K562 (cell line): ENCODE measurements around the gene UBXN11. TPM values are rescaled to one million over a fixed set of nuclear protein-coding genes. Genes with fewer than 3 reads are reported as not detected.

ENCODE experiments used
- CBFA2T2 ChIP-seq: fragments of 450-650 bp; conservative IDR thresholded peaks from 2 replicates; pipeline ENCODE4 v1.6.1; 2017; ENCODE audit warnings: mild to moderate bottlenecking
- CXXC5 ChIP-seq: fragments of 250-450 bp; sonication (Bioruptor Pico); IDR thresholded peaks from 2 replicates; pipeline ENCODE4 v1.8.0; 2022; ENCODE audit warnings: inconsistent platforms, mild to moderate bottlenecking, moderate library complexity
- FOSL1 ChIP-seq: fragments of 200-800 bp; sonication (Bioruptor generic); conservative IDR thresholded peaks from 2 replicates; pipeline ENCODE4 v1.6.1; 2016; ENCODE audit warnings: missing genetic modification characterization, missing compliant biosample characterization
- FOXM1 ChIP-seq, 2 experiments: fragments of 450-650 bp in 1 of 2; sonication (generic) in 1 of 2; formaldehyde crosslinking in 1 of 2; IDR thresholded peaks; 2 replicates each; pipeline versions ENCODE4 v1.6.1 to v1.9.0; 2017 to 2022; ENCODE audit warnings: low read depth in 2 of 2, mild to moderate bottlenecking in 2 of 2, missing genetic modification reagents in 1 of 2, moderate library complexity in 1 of 2
- MCM3 ChIP-seq: fragments of 450-650 bp; IDR thresholded peaks from 2 replicates; pipeline ENCODE4 v1.6.1; 2016
- MNT ChIP-seq, 2 experiments: fragments of 450-650 bp; conservative IDR thresholded peaks; 2 replicates each; pipeline ENCODE4 v1.6.1; 2017; ENCODE audit warnings: mild to moderate bottlenecking in 2 of 2, moderate library complexity in 2 of 2
- NCOR1 ChIP-seq: fragments of 450-650 bp; IDR thresholded peaks from 2 replicates; pipeline ENCODE4 v1.6.1; 2016; ENCODE audit warnings: mild to moderate bottlenecking, moderate library complexity
- PHF20 ChIP-seq: fragments of 450-650 bp; IDR thresholded peaks from 2 replicates; pipeline ENCODE4 v1.6.1; 2018; ENCODE audit not compliant: partially characterized antibody
- SMARCE1 ChIP-seq: fragments of 450-650 bp; IDR thresholded peaks from 2 replicates; pipeline ENCODE4 v1.7.1; 2016; ENCODE audit warnings: mild to moderate bottlenecking
- ZEB2 ChIP-seq: fragments of 450-650 bp; IDR thresholded peaks from 2 replicates; pipeline ENCODE4 v1.6.1; 2016
- polyA plus RNA-seq, 8 experiments: library from polyadenylated mRNA; depleted of rRNA in 4 of 8; stranded (reverse) in 5 of 8; unstranded in 3 of 8; fragments of >200 nt; fragmentation: Nextera tagmentation in 2 of 8; fragmentation: Illumina TruSeq in 1 of 8; extraction: Ambion mirVana in 2 of 8; extraction: Trizol in 1 of 8; gene quantifications; 2 replicates each; pipeline versions ENCODE4 v1.2.1 to v1.2.3, GENCODE V29; 2011 to 2014; ENCODE audit warnings: inconsistent platforms in 1 of 8, missing spikeins in 1 of 8
- total RNA-seq, 7 experiments: library from RNA; depleted of rRNA in 6 of 7; stranded (reverse); fragments of >200 nt in 6 of 7; fragmentation: Illumina TruSeq in 2 of 7; extraction: Trizol in 2 of 7; gene quantifications; 2 replicates each; pipeline versions ENCODE4 v1.2.1 to v1.2.3, GENCODE V29; 2011 to 2021; ENCODE audit warnings: low replicate concordance in 1 of 7
- TF ChIP-seq, protein P1 (sequence below): fragments of 450-650 bp; IDR thresholded peaks from 2 replicates; pipeline ENCODE4 v1.6.1; 2016; ENCODE audit warnings: missing biosample characterization, missing genetic modification characterization

The UBXN11 gene
- total and polyA plus RNA-seq, 9 of the 15 experiments (the other 6 are each of a cell fraction or from before 2014, with no cell fraction given): 0.48 to 34.3 (median 11.3) TPM

GRCh38 chr1:26268290-26269197 is 37.9 kb downstream of the UBXN11 start (continued):
- TF ChIP-seq, protein P1, sequence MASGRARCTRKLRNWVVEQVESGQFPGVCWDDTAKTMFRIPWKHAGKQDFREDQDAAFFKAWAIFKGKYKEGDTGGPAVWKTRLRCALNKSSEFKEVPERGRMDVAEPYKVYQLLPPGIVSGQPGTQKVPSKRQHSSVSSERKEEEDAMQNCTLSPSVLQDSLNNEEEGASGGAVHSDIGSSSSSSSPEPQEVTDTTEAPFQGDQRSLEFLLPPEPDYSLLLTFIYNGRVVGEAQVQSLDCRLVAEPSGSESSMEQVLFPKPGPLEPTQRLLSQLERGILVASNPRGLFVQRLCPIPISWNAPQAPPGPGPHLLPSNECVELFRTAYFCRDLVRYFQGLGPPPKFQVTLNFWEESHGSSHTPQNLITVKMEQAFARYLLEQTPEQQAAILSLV (tag): no peak
- peak; percentile 55 for TF ChIP-seq FOSL1 (tag)
- TF ChIP-seq CBFA2T2: peak; percentile 21; the same call in 1 of the 2 replicates
- TF ChIP-seq MCM3: no peak
- TF ChIP-seq FOXM1 (IDR thresholded peaks at IDR 0.05; ENCODE audit: low read depth): peak; percentile 32; the same call in 1 of the 2 replicates
- no peak for TF ChIP-seq FOXM1 (CRISPR knock-in tag; IDR thresholded peaks at IDR 0.05; ENCODE audit: low read depth)
- TF ChIP-seq ZEB2: peak; percentile 94
- no peak for TF ChIP-seq CXXC5 (CRISPR knock-in tag)
- no peak for TF ChIP-seq PHF20
- TF ChIP-seq SMARCE1: peak; percentile 64; the same call in 1 of the 2 replicates
- TF ChIP-seq MNT (conservative IDR thresholded peaks at IDR 0.05): no peak
- TF ChIP-seq NCOR1: peak; percentile 21; the same call in 1 of the 2 replicates
- TF ChIP-seq, all 486 proteins: peak for 26
